ENCODE measurements around the gene TRAPPC14.
"Not testable (repeated sequence)": the region's sequence is repeated elsewhere in the genome, so short reads cannot be mapped to it uniquely, and the experiment has no call there.

TRAPPC14 gene

GRCh38 chr7:100158229-100159098 is at the start of gene TRAPPC14:
Gene TRAPPC14 (minus strand): TSS chr7:100158723. CDS start chr7:100158499, 224 bp downstream.
- peak; percentile 97 for DNase-seq (ENCODE audit: low spot score)

DNA sequence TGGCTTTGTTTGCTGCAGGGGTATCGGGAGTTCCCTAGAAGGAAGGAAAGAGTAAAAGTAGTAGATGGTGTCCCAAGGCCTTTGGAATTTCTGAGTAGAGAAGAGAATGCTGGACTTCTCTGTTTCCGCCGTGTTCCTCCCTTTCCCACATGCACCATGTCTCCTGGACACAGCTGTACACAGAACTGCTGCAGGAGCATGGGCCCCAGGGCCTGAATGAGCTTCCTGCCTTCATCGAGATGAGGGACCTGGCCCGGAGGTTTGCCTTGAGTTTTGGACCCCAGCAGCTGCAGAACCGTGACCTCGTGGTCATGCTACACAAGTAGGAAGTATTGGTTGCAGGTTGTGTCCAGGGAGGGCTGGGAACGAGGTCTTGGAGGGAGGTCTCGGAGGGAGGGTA is 45.9 kb upstream of the TRAPPC14 start:
- DNase-seq (ENCODE audit: low spot score): no peak

GRCh38 chr7:100200693-100201092 is 42.2 kb upstream of the TRAPPC14 start:
- no peak for DNase-seq (ENCODE audit: low spot score)

DNA sequence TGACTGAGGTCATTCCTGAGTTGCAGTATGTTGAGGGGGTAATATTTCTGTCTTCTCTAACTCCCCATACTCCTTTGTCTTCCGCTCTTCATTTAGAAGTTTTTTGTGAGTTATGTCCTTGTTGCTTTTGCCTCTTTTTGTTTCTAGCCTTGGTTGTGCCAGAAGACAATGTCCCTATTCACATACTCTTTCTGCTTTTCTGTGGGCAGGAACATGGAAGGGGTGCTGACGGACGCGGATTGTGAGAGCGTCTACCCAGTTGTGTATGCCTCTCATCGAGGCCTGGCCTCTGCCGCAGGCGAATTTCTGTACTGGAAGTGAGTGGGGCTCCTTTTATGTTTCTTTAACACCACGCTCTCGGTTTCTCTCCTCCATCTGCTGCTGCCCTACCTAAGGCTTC is 39.7 kb upstream of the TRAPPC14 start:
- DNase-seq (ENCODE audit: low spot score): no peak

GRCh38 chr7:100195901-100196322 is 37.4 kb upstream of the TRAPPC14 start:
- not testable (repeated sequence) for DNase-seq (ENCODE audit: low spot score)

DNA sequence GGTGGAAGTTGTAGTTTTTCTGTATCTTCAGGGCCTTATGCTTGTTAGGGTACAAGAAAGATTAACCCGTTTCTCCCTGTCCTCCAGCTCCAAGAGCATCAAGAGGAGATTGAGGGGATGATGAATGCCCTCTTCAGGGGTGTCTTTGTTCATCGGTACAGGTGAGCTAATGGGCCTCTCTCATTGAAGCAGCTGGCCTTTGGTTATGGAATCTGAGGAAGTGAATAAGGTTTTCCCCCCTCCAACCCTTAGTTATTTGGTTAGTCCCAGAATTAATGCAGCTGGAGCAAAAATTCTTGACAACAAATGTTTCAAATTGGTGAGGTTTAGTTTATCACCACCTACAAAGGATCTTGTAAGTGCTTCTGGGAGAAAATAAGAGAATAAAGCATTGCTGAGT is 36.7 kb upstream of the TRAPPC14 start:
- no peak for DNase-seq (ENCODE audit: low spot score)

GRCh38 chr7:100192969-100193368 is 34.4 kb upstream of the TRAPPC14 start:
- no peak for DNase-seq (ENCODE audit: low spot score)

DNA sequence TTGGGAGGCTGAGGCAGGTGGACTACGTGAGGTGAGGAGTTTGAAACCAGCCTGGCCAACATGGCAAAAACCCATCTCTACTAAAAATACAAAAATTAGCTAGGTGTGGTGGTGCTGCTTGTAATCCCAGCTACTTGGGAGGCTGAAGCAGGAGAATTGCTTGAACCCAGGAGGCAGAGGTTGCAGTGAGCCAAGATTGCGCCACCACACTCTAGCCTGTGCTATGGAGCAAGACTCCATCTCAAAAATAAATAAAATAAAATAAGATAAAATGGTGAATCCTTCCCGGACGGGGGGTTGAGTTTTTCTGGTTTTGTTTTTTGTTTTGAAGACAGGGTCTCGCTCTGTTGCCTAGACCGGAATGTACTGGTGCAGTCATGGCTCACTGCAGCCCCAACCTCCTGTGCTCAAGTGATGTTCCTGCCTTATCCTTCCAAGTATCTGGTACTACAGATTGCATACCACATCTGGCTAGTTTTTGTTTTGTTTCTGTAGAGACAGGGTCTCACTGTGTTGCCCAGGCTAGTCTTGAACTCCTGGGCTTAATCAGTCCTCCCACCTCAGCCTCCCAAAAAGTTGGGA is 33.8 kb upstream of the TRAPPC14 start:
- DNase-seq (ENCODE audit: low spot score): not testable (repeated sequence)

- no peak for DNase-seq (ENCODE audit: low spot score)
Observed at GRCh38 chr7:100191775-100192174, 33.3 kb upstream of the TRAPPC14 start.

GRCh38 chr7:100190048-100190711 is 31.7 kb upstream of the TRAPPC14 start:
- no peak for DNase-seq (ENCODE audit: low spot score)

- no peak for DNase-seq (ENCODE audit: low spot score)
Observed at GRCh38 chr7:100189061-100189460, 30.5 kb upstream of the TRAPPC14 start.

DNA sequence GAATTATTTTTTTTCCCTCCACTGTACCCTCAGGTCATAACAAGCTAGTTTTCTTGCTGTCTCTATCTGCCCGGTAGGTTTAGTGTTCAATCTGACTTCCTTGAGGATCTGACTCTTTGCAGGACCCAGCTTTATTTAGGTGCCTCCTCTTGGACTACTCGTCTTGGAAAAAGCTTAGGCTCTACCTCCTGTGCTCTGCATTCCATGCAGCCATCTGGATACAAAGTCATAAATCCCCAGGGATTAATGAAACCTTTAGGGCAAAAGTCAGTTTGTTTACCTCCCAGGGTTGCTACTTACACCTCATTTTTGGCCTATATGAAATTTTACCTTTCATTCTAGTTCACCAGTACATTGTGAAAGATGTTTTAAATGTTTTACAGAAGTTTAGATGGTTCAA is 27.2 kb upstream of the TRAPPC14 start:
- DNase-seq (ENCODE audit: low spot score): no peak

DNA sequence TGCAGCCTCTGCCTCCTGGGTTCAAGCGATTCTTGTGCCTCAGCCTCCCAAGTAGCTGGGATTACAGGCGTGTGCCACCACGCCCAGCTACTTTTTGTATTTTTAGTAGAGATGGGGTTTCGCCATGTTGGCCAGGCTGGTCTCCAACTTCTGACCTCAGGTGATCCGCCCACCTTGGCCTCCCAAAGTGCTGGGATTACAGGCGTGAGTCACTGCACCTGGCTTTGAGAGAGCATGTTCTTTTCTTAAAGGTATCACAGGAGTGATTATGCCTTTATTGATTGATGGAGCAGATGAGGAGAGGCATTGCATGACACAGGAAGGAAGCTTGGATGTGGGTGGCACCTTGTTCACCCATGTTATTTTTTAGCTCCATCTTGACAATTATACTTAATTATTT is 24.6 kb upstream of the TRAPPC14 start:
- DNase-seq (ENCODE audit: low spot score): not testable (repeated sequence)

DNA sequence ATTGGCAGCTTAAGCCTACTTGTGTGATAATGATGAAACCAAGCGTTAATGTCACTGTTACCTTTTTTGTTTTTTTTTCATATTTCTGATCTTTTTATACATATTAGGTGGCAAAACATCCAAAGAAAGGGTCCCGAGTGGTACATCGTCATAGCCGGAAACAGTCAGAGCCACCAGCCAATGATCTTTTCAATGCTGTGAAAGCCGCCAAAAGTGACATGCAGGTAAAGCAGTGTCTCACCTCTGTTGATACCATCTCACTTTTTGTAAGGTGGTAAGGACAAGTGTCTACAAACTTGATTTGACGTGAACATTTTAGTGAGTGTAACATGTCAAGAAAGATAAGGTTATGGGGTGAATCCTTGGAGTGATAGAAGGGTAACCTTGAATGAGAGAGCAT is 24.1 kb upstream of the TRAPPC14 start:
- not testable (repeated sequence) for DNase-seq (ENCODE audit: low spot score)

DNA sequence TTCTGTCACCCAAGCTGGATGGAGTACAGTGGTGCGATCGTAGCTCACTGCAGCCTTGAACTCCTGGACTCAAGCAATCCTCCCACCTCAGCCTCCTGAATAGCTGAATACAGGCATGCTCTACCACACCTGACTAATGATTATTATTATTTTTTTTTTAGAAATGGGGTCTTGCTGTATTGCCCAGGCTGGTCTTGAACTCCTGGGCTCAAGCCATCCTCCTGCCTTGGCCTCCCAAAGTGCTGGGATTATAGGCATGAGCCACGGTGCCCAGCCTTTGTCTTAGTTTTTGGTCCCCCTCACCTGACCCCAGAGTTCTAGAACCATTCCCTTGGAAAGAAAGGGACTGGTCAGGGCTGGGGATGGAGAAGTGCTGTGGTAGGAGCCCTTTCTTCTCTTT is 21.6 kb upstream of the TRAPPC14 start:
- not testable (repeated sequence) for DNase-seq (ENCODE audit: low spot score)

DNA sequence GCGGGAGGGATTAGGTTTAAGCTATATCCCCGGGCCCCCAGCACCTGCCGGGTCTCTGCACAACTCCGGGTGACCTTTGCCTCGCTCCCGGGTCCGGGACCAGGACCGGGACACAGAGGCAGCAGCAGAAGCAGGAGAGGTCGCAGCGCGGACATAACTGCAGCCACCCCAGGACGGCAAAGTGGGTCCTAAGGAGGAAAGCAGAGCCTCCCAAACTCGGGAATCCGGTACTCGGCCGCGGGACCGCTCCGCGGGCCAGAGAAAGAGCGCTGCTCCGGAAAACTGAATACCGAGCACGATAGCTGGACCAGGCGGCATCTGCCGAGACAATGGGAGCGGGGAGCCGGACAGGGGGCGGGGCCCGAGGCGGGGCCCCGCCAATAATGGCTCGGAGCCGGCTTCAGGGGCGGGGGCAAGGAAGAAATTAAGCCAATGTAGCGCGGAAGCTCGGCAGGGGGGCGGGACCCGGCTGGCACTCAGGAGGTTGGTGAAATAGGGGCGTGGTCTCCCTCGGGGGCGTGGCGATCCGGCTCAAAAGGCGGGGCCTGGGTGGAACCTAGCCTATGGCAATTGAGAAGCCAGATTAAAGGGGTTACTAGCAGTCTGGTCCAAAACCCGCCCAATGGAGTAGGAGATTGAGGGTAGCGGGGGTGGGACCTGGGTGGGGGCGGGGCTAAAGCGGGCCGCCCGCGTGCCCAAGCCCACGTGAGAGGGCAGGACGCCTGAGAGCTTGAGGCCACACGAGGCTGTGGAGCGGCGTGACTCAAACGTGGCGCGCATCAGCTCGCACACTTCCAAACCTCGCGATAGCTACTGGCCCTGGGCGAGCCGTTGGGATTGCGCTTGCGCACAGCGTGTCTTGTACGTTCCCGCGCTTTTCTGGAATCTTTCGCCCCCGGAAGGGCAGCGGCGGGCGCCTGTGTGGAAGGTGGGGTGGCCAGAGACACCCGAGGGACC is 18.8 kb upstream of the TRAPPC14 start, which contains the start of the genes GPC2 and STAG3:
TSS of gene GPC2 (minus strand) at position 337 of the 957 bp plus-strand sequence. CDS start at position 155, 182 bp downstream.
TSS of gene STAG3 (plus strand) at position 874 of the 957 bp plus-strand sequence. CDS start 2,639 bp downstream, outside the sequence.
- peak; percentile 98 for DNase-seq (ENCODE audit: low spot score)

- no peak for DNase-seq (ENCODE audit: low spot score)
Observed at GRCh38 chr7:100176096-100177044, 17.8 kb upstream of the TRAPPC14 start.

GRCh38 chr7:100175296-100175935 is 16.9 kb upstream of the TRAPPC14 start:
- DNase-seq (ENCODE audit: low spot score): no peak

GRCh38 chr7:100174582-100174981 is 16.1 kb upstream of the TRAPPC14 start:
- no peak for DNase-seq (ENCODE audit: low spot score)
